WI38 (cell line): Measurements from ENCODE around the gene AGL.
A peak's percentile ranks its signal among the peaks of the same experiment; 100 is the strongest.
"Not testable (repeated sequence)": the region's sequence is repeated elsewhere in the genome, so short reads cannot be mapped to it uniquely, and the experiment has no call there.

Experiments used
- H3K4me3 ChIP-seq: 2 replicates; pipeline ENCODE4 v1.5.1; 2011; ENCODE audit warnings: low read depth, mild to moderate bottlenecking, control low read depth, low read length
- TF ChIP-seq, protein P1 (sequence below): IDR thresholded peaks from 2 replicates; pipeline ENCODE4 v1.5.1; 2012; ENCODE audit warnings: low read depth, mild to moderate bottlenecking, control low read depth, low read length

AGL gene

GRCh38 chr1:99843760-99844159 is 6.4 kb upstream of the AGL start:
- TF ChIP-seq, protein P1, sequence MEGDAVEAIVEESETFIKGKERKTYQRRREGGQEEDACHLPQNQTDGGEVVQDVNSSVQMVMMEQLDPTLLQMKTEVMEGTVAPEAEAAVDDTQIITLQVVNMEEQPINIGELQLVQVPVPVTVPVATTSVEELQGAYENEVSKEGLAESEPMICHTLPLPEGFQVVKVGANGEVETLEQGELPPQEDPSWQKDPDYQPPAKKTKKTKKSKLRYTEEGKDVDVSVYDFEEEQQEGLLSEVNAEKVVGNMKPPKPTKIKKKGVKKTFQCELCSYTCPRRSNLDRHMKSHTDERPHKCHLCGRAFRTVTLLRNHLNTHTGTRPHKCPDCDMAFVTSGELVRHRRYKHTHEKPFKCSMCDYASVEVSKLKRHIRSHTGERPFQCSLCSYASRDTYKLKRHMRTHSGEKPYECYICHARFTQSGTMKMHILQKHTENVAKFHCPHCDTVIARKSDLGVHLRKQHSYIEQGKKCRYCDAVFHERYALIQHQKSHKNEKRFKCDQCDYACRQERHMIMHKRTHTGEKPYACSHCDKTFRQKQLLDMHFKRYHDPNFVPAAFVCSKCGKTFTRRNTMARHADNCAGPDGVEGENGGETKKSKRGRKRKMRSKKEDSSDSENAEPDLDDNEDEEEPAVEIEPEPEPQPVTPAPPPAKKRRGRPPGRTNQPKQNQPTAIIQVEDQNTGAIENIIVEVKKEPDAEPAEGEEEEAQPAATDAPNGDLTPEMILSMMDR: no peak

GRCh38 chr1:99845201-99845600 is 5.0 kb upstream of the AGL start:
- not testable (repeated sequence) for H3K4me3 ChIP-seq

More at GRCh38 chr1:99843760-99844159, 6.4 kb upstream of the AGL start:
- H3K4me3 ChIP-seq: no peak overlapping the region

DNA sequence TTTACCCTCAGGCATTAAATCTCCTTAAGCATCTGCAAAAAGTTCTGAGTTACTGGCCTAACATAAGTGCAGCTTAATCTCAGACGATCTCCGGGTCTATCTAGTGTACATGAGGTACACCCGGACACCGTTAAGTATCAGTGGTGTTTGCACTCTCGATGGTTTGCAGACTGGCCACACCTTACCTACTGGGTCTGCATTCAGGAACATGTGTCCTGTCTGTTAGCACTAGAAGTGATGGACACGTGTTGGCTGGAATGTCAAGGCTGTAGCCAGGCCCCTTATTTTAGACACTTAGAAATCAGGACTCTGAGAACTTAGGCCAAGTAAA is 783 bp upstream of the AGL start:
- H3K4me3 ChIP-seq: peak overlapping the region; percentile 84
- TF ChIP-seq, protein P1: no peak

- TF ChIP-seq, protein P1: no peak
- H3K4me3 ChIP-seq: peak overlapping the region; percentile 84
Measured at GRCh38 chr1:99850459-99851291, 514 bp downstream of the AGL start.

GRCh38 chr1:99851850-99852454 is 1.8 kb downstream of the AGL start:
- no peak overlapping the region for H3K4me3 ChIP-seq
- TF ChIP-seq, protein P1: no peak

DNA sequence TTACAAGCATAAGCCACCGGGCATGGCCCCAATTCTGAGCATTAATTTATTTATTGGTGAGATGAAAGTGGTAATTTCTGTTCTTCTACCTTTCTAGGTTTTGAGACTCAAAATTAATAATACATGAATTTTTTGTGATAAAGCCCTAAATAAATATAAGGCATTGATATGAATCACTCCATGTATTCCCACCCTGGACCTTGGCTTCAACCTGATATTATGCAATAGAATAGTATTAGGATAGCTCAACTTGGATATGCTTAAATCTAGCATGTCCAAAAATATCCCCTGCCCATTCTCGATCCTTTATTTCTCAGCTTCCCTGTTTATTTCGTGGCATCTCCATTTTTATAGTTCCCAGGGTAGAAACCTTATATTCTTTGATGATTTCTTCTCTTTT is 2.5 kb downstream of the AGL start:
- no peak overlapping the region for H3K4me3 ChIP-seq
- TF ChIP-seq, protein P1: no peak

DNA sequence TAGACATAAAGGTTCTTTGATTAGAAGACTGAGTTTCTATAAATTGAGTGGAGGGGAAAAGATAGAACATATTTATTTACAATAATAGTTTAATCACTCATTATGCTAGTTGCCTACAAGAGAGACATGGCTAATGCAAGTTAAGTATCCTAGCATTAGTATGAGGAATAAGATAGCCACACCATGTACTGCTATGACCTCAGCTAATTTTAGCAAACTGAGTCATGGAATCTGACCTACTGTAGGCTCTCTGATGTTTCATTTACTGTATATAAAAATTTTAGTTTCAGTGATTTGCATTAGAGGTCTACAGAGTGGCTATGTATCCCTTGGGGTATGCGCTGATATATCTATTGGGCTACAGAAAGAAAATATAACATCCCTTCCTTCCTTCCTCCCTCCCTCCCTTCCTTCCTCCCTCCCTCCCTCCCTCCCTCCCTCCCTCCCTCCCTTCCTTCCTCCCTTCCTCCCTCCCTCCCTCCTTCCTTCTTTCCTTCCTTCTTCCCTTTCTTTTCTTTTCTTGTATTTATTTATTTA is 5.8 kb downstream of the AGL start:
- TF ChIP-seq, protein P1: no peak
- H3K4me3 ChIP-seq: no peak overlapping the region

DNA sequence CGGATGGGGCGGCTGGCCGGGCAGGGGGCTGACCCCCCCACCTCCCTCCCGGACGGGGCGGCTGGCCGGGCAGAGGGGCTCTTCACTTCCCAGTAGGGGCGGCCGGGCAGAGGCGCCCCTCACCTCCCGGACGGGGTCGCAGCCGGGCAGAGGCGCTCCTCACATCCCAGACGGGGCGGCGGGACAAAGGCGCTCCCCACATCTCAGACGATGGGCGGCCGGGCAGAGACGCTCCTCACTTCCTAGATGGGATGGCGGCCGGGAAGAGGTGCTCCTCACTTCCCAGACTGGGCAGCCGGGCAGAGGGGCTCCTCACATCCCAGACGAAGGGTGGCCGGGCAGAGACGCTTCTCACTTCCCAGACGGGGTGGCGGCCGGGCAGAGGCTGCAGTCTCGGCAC is 6.9 kb downstream of the AGL start:
- not testable (repeated sequence) for H3K4me3 ChIP-seq
